WI38 (cell line): ENCODE measurements around the gene PTPN13.

Experiments used
- H3K4me3 ChIP-seq: 2 replicates; pipeline ENCODE4 v1.5.1; 2011; ENCODE audit warnings: low read depth, mild to moderate bottlenecking, control low read depth, low read length
- CTCF ChIP-seq: IDR thresholded peaks from 2 replicates; pipeline ENCODE4 v1.5.1; 2012; ENCODE audit warnings: low read depth, mild to moderate bottlenecking, control low read depth, low read length

Gene PTPN13

GRCh38 chr4:86769794-86770193 is 175.7 kb downstream of the PTPN13 start:
- TF ChIP-seq CTCF, result no peak
- no peak overlapping the region for H3K4me3 ChIP-seq

GRCh38 chr4:86771141-86771540 is 177.0 kb downstream of the PTPN13 start:
- H3K4me3 ChIP-seq, result no peak overlapping the region
- no peak for TF ChIP-seq CTCF

- no peak for TF ChIP-seq CTCF
- H3K4me3 ChIP-seq, result no peak overlapping the region
Measured at GRCh38 chr4:86775061-86775460, 180.9 kb downstream of the PTPN13 start.

GRCh38 chr4:86778175-86778574 is 184.1 kb downstream of the PTPN13 start:
- H3K4me3 ChIP-seq, result no peak overlapping the region
- TF ChIP-seq CTCF, result no peak

- TF ChIP-seq CTCF, result no peak
- no peak overlapping the region for H3K4me3 ChIP-seq
Measured at GRCh38 chr4:86788826-86789225, 194.7 kb downstream of the PTPN13 start.

GRCh38 chr4:86791126-86791525 is 197.0 kb downstream of the PTPN13 start:
- no peak for TF ChIP-seq CTCF
- H3K4me3 ChIP-seq, result no peak overlapping the region

GRCh38 chr4:86809809-86810208 is 215.7 kb downstream of the PTPN13 start:
- no peak for TF ChIP-seq CTCF
- no peak overlapping the region for H3K4me3 ChIP-seq
